A549 (cell line): ENCODE measurements around the gene RAET1L. TPM values are rescaled to one million over a fixed set of nuclear protein-coding genes. Genes with fewer than 3 reads are reported as not detected.

Source experiments
- ATAC-seq, 2 experiments: fragments of 200-7000 bp in 1 of 2; fragments of >200 bp in 1 of 2; cut with Nextera tagmentation in 1 of 2; cut with Tn5 transposase in 1 of 2; 3 replicates each; pipeline versions ENCODE4 v1.8.0 to v1.9.1; 2018 to 2020; ENCODE audit warnings: mild to moderate bottlenecking in 1 of 2, moderate library complexity in 1 of 2
- CTCF ChIA-PET: fragments of 300-600 bp; sonication (Branson Sonifier 250); formaldehyde crosslinking; extraction: SDS; loops from one replicate; lab custom pipeline; 2021; ENCODE audit warnings: antibody characterized with exemption, inconsistent platforms; lab: Yijun Ruan, JAX
- POLR2A ChIA-PET: fragments of 350-600 bp; formaldehyde crosslinking; extraction: SDS; loops from one replicate; lab custom pipeline; 2021; ENCODE audit warnings: antibody characterized with exemption, inconsistent platforms; lab: Yijun Ruan, JAX
- DNase-seq, 2 experiments: peaks; one replicate each; pipeline versions ENCODE4 v3.0.0 to v3.0.0-alpha.2; 2011 to 2016; ENCODE audit warnings: low read depth in 1 of 2, low spot score in 1 of 2
- FAIRE-seq: peaks from 2 replicates; lab custom pipeline; 2011; peaks lifted over from hg19 to GRCh38; lab: Jason Lieb, UNC
- H3K27ac ChIP-seq, 2 experiments: fragments of >200 bp; sonication (Bioruptor Twin); formaldehyde crosslinking; 3 replicates each; pipeline ENCODE4 v1.5.1; 2016 to 2017
- H3K4me1 ChIP-seq: fragments of >200 bp; sonication (Bioruptor Twin); formaldehyde crosslinking; 3 replicates; pipeline ENCODE4 v1.6.1; 2016
- H3K4me2 ChIP-seq: fragments of >200 bp; sonication (Bioruptor Twin); formaldehyde crosslinking; 3 replicates; pipeline ENCODE4 v1.6.1; 2016
- H3K4me3 ChIP-seq: fragments of >200 bp; sonication (Bioruptor Twin); formaldehyde crosslinking; 3 replicates; pipeline ENCODE4 v1.5.1; 2016
- H3K9me3 ChIP-seq: fragments of >200 bp; sonication (Bioruptor Twin); formaldehyde crosslinking; 3 replicates; pipeline ENCODE4 v1.6.1; 2016
- ATOH8 ChIP-seq: fragments of 250-450 bp; sonication (Bioruptor Pico); IDR thresholded peaks from 2 replicates; pipeline ENCODE4 v1.5.0; 2020; ENCODE audit warnings: low read depth, mild to moderate bottlenecking, moderate library complexity
- CBX2 ChIP-seq: fragments of 200-600 bp; sonication (generic); IDR thresholded peaks from 2 replicates; pipeline ENCODE4 v1.6.1; 2016; ENCODE audit warnings: low read depth, mild to moderate bottlenecking, borderline replicate concordance
- CHD2 ChIP-seq: fragments of 150-350 bp; IDR thresholded peaks from 2 replicates; pipeline ENCODE4 v1.6.1; 2014; ENCODE audit warnings: low read length; ENCODE audit not compliant: partially characterized antibody
- EHF ChIP-seq: fragments of 250-450 bp; sonication (Bioruptor Pico); IDR thresholded peaks from 2 replicates; pipeline ENCODE4 v1.5.0; 2020; ENCODE audit warnings: mild to moderate bottlenecking
- FOSB ChIP-seq: fragments of 250-450 bp; sonication (Bioruptor Pico); IDR thresholded peaks from 2 replicates; pipeline ENCODE4 v1.5.0; 2020; ENCODE audit warnings: mild to moderate bottlenecking, moderate library complexity
- GATA3 ChIP-seq: IDR thresholded peaks from 2 replicates; pipeline ENCODE4 v1.6.1; 2012; ENCODE audit warnings: borderline replicate concordance
- HES2 ChIP-seq: fragments of >200 bp; sonication (Bioruptor Twin); formaldehyde crosslinking; IDR thresholded peaks from 2 replicates; pipeline ENCODE4 v1.6.1; 2016
- HOXA7 ChIP-seq: fragments of 250-450 bp; sonication (Bioruptor Pico); IDR thresholded peaks from 2 replicates; pipeline ENCODE4 v1.5.0; 2020; ENCODE audit warnings: mild to moderate bottlenecking, moderate library complexity
- HOXB5 ChIP-seq: fragments of 250-450 bp; sonication (Bioruptor Pico); IDR thresholded peaks from 2 replicates; pipeline ENCODE4 v1.5.0; 2020; ENCODE audit warnings: mild to moderate bottlenecking, moderate library complexity
- JUN ChIP-seq, 2 experiments: fragments of >200 bp; sonication (Bioruptor Twin); formaldehyde crosslinking; IDR thresholded peaks; 2 replicates in 1 of 2; 3 replicates in 1 of 2; pipeline ENCODE4 v1.6.1; 2016 to 2017
- MAFK ChIP-seq: fragments of 450-650 bp; IDR thresholded peaks from 2 replicates; pipeline ENCODE4 v1.6.1; 2014; ENCODE audit not compliant: partially characterized antibody
- NPAS2 ChIP-seq: fragments of 250-450 bp; sonication (Bioruptor Pico); IDR thresholded peaks from 2 replicates; pipeline ENCODE4 v1.8.0; 2022; ENCODE audit warnings: mild to moderate bottlenecking, moderate library complexity, borderline replicate concordance
- NR3C1 ChIP-seq: fragments of >200 bp; sonication (Bioruptor Twin); formaldehyde crosslinking; IDR thresholded peaks from 3 replicates; pipeline ENCODE4 v1.6.1; 2017
- PBX3 ChIP-seq: IDR thresholded peaks from 2 replicates; pipeline ENCODE4 v1.6.1; 2012
- PHF8 ChIP-seq: fragments of 200-600 bp; sonication (generic); IDR thresholded peaks from 2 replicates; pipeline ENCODE4 v1.6.1; 2016; ENCODE audit warnings: low read depth, mild to moderate bottlenecking, antibody characterized with exemption, moderate library complexity, borderline replicate concordance
- POLR2AphosphoS2 ChIP-seq: conservative IDR thresholded peaks from 2 replicates; pipeline ENCODE4 v1.6.1; 2012; ENCODE audit warnings: low read length, improper control_type of control experiment, inconsistent platforms
- RAD21 ChIP-seq, 2 experiments: fragments of >200 bp in 1 of 2; sonication (Bioruptor Twin) in 1 of 2; formaldehyde crosslinking in 1 of 2; IDR thresholded peaks in 1 of 2; conservative IDR thresholded peaks in 1 of 2; 2 replicates in 1 of 2; 3 replicates in 1 of 2; pipeline ENCODE4 v1.6.1; 2012 to 2018; ENCODE audit warnings: inconsistent platforms in 1 of 2
- RNF2 ChIP-seq: fragments of 200-600 bp; sonication (generic); IDR thresholded peaks from 2 replicates; pipeline ENCODE4 v1.6.1; 2016; ENCODE audit warnings: low read depth, mild to moderate bottlenecking, antibody characterized with exemption, moderate library complexity, borderline replicate concordance
- SMC3 ChIP-seq: fragments of >200 bp; sonication (Bioruptor Twin); formaldehyde crosslinking; IDR thresholded peaks from 3 replicates; pipeline ENCODE4 v1.6.1; 2018; ENCODE audit warnings: inconsistent platforms
- SREBF2 ChIP-seq: fragments of 450-650 bp; IDR thresholded peaks from 2 replicates; pipeline ENCODE4 v1.6.1; 2014; ENCODE audit warnings: mild to moderate bottlenecking, moderate library complexity
- TP53 ChIP-seq: fragments of 250-450 bp; sonication (Bioruptor Pico); IDR thresholded peaks from 2 replicates; pipeline ENCODE4 v1.5.0; 2021; ENCODE audit warnings: mild to moderate bottlenecking, moderate library complexity
- ZC3H11A ChIP-seq: fragments of 450-650 bp; IDR thresholded peaks from 2 replicates; pipeline ENCODE4 v1.6.1; 2014; ENCODE audit warnings: antibody characterized with exemption, mild to moderate bottlenecking
- WGBS: methylation state at CpG from one replicate; pipeline ENCODE4 v1.1.6; 2017; ENCODE audit errors: missing lambda C conversion rate; 5-methylcytosine and 5-hydroxymethylcytosine counted together
- polyA plus RNA-seq, 4 experiments: library from polyadenylated mRNA; depleted of rRNA in 3 of 4; stranded (reverse); fragments of >200 nt; fragmentation: RNase III in 1 of 4; extraction: RNeasy Plus Mini Kit Qiagen cat#74134 plus additional on column Dnase treatment in 1 of 4; gene quantifications; 2 replicates in 3 of 4; 3 replicates in 1 of 4; pipeline ENCODE4 v1.2.3, GENCODE V29; 2011 to 2017
- TF ChIP-seq, protein P1 (sequence below): fragments of 450-650 bp; IDR thresholded peaks from 2 replicates; pipeline ENCODE4 v1.6.1; 2014; ENCODE audit warnings: antibody characterized with exemption

RAET1L gene
- polyA plus RNA-seq, 2 of the 4 experiments (the other 2 are of a cell fraction): 0.22 TPM; not detected in 1

DNA sequence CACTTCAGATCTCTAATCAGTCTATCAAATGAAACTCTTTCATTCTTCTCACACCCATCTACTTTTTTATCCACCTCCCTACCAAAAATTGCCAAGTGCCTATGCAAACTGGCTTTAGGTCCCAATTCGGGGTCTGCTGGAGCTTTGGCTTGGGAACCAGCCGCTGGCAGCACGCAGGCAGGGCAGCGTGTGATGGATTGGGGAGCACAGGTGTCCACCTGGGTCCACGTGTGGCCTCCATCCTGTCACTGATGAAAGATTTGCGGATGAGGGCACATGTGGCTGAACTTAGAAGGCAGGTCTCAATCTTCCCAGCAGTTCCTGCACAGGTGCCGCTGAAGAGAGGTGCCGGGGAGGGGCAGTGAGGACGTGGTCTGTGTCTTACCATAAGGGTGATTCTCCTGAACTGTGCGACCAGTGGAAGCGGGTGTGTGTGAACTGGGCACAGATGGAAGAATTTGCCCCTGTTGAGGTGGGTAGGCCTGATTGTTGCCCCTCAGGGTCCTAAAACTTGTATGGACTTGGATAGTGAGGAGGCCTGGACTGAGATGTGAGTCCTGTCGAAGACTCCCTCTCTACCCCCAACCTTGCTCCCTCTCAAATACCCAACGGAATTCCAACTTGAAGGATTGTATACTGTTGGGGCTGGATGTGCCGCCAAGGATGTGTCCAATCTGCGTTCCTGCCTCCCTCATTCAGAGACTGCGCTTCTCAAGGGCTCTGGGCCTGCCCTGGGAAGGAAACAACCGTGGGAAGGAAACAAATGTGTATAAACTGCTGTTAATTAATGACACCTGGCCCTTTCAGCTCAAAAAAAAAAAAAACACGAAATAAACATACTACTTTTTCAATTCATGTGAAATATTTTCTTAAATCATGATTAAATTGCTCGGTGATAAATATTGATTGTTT lies 18.4 kb upstream of the RAET1L start (continued):
- no peak for TF ChIP-seq FOSB (CRISPR knock-in tag)
- TF ChIP-seq NPAS2 (CRISPR knock-in tag): no peak
- no peak for TF ChIP-seq SMC3
- no peak for TF ChIP-seq SREBF2
- TF ChIP-seq GATA3: no peak

GRCh38 chr6:150043096-150043495 lies 17.8 kb upstream of the RAET1L start:
- ATAC-seq: no peak
- peaks cover 3% of the 10 kb centered on the region; the same call in 1 of the 3 replicates for H3K4me1 ChIP-seq
- H3K4me2 ChIP-seq: no peak overlapping the region
- WGBS: 72% methylated on average over 12 of the region's 13 CpGs
- TF ChIP-seq NR3C1 (no peak), POLR2AphosphoS2 (no peak), CBX2 (no peak), CHD2 (no peak), HOXB5 (CRISPR knock-in tag) (no peak), PBX3 (no peak), HES2 (no peak), TP53 (CRISPR knock-in tag) (no peak), MAFK (no peak), PHF8 (no peak), RAD21 (conservative IDR thresholded peaks at IDR 0.05 in 1 of 2, IDR thresholded peaks at IDR 0.05 in 1 of 2) (no peak), SREBF2 (no peak), HOXA7 (no peak), JUN (IDR thresholded peaks at IDR 0.05) (no peak), ZC3H11A (no peak), FOSB (CRISPR knock-in tag) (no peak), ATOH8 (CRISPR knock-in tag) (no peak), EHF (CRISPR knock-in tag) (no peak), RNF2 (no peak)
- TF ChIP-seq, protein P1, sequence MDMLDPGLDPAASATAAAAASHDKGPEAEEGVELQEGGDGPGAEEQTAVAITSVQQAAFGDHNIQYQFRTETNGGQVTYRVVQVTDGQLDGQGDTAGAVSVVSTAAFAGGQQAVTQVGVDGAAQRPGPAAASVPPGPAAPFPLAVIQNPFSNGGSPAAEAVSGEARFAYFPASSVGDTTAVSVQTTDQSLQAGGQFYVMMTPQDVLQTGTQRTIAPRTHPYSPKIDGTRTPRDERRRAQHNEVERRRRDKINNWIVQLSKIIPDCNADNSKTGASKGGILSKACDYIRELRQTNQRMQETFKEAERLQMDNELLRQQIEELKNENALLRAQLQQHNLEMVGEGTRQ: no peak
- no peak for FAIRE-seq
- no peaks in the 10 kb centered on the region for H3K9me3 ChIP-seq
- ChIA-PET CTCF (no interaction called here), POLR2A (no interaction called here)
- H3K4me3 ChIP-seq: no peak overlapping the region
- DNase-seq: no peak
- H3K27ac ChIP-seq: no peak overlapping the region
